ENCODE results near the gene SMU1. TPM values are rescaled to one million over a fixed set of nuclear protein-coding genes. Genes with fewer than 3 reads are reported as not detected.
"Not testable (repeated sequence)": the region's sequence is repeated elsewhere in the genome, so short reads cannot be mapped to it uniquely, and the experiment has no call there.

The SMU1 gene
- polyA plus RNA-seq, 3 donors = 4.7 to 13.9 (median 10.5) TPM

DNA sequence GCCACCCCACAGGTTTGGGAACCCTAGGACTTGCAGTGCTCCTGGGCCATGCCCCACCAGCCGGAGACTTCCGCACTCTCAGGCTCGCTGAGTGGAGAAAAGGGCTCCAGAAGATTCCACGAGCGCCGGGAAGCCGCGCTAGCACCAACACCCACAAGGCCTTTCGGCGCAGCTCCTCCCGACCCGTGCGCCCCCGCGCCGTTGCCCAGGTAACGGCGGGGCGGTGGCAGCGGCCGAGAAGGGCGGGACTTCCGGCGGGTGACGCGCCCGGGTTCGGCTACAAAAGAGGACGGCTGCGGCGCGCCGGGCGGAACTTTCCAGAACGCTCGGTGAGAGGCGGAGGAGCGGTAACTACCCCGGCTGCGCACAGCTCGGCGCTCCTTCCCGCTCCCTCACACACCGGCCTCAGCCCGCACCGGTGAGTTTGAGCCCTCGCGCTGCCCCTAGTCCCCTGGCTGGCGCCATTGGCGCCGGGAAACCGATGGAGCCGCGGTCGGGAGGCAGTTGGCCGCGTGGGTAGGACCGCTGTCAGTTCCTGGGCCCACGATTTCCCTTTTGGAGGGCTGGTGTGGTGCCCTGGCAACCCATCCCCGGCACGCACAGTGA, 51.4 kb downstream of the SMU1 start, which contains the start of gene DNAJA1:
Gene DNAJA1, plus strand, starts transcription at position 308 of the 606 bp plus-strand sequence. CDS start 1,212 bp downstream, outside the sequence.
- 0% methylated on average over 59 to 61 of the region's 61 CpGs for WGBS, 3 donors
- H3K27ac ChIP-seq (ENCODE audit: low read depth, low read length) = peak within 1 kb of the TSS; percentile 89

GRCh38 chr9:33024126-33024965, 52.1 kb downstream of the SMU1 start:
- WGBS, 3 donors = 6 to 17% (median 16%) methylated on average over 30 to 33 of the region's 33 CpGs

GRCh38 chr9:33023661-33024060, 52.8 kb downstream of the SMU1 start:
- WGBS, 3 donors = 92 to 94% (median 93%) methylated on average over 4 of the region's 4 CpGs
- no peak overlapping the region for H3K27ac ChIP-seq (ENCODE audit: low read depth, low read length)

More at GRCh38 chr9:33024126-33024965, 52.1 kb downstream of the SMU1 start:
- peak overlapping the region; percentile 86 for H3K27ac ChIP-seq (ENCODE audit: low read depth, low read length)

DNA sequence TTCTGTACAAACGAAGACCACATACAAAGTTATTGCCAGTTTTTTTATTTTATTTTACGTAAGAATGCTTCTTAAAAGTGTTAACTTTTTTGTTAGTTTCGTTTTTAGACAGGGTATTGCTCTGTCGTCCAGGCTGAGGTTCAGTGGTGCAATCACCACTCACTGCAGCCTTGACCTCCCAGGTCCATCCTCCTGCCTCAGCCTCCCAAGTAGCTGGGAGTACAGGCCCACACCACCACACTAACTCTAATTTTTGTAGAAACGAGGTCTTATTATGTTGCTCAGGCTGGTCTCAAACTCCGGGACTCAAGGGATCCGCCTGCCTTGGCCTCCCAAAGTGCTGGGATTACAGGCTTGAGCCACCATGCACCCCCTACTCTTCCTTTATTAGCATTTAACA, 53.7 kb downstream of the SMU1 start:
- no peak overlapping the region for H3K27ac ChIP-seq (ENCODE audit: low read depth, low read length)
- WGBS, 3 donors = 81 to 83% (median 82%) methylated on average over 7 of the region's 7 CpGs

DNA sequence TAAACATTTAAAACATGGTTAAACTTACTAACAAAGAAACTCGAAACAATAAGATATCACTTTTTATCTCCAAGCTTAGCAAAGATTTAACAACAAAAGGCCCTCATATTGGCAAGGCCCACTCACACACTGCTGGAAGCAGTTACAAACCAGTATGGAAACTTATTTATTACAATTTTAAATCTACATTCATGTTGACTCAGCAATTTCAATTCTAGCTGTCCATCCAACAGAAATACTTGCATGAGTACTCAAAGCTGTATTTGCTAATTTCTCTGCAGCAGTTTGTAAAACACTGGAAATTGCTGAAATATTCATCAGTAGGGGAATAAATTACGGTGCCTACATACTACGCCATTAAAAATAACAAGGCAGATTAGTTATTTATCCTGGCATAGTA, 54.2 kb downstream of the SMU1 start:
- H3K27ac ChIP-seq (ENCODE audit: low read depth, low read length) = no peak overlapping the region
- 86 to 92% (median 91%) methylated on average over 3 of the region's 3 CpGs for WGBS, 3 donors

DNA sequence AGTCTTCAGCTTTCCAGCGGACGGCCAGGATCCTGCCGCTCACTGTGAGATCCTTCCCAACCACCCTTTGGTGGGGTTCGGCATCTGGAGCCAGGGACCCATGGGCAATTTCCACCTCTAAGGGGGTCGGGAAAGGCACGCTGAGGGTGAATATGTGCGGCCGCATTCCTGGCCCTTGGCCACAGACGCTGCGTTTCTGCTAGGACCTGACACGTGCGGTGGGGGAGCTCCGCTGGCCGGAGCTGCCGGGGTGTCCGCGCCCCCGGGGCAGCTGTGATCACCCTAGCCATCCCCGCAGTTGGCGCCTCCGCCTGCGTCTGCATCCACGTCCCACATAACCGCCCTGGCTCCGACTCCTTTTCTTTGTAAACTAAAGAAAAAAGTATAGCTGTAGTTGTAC, 56.7 kb downstream of the SMU1 start:
- 85 to 93% (median 89%) methylated on average over 25 of the region's 25 CpGs for WGBS, 3 donors
- H3K27ac ChIP-seq (ENCODE audit: low read depth, low read length) = no peak overlapping the region

DNA sequence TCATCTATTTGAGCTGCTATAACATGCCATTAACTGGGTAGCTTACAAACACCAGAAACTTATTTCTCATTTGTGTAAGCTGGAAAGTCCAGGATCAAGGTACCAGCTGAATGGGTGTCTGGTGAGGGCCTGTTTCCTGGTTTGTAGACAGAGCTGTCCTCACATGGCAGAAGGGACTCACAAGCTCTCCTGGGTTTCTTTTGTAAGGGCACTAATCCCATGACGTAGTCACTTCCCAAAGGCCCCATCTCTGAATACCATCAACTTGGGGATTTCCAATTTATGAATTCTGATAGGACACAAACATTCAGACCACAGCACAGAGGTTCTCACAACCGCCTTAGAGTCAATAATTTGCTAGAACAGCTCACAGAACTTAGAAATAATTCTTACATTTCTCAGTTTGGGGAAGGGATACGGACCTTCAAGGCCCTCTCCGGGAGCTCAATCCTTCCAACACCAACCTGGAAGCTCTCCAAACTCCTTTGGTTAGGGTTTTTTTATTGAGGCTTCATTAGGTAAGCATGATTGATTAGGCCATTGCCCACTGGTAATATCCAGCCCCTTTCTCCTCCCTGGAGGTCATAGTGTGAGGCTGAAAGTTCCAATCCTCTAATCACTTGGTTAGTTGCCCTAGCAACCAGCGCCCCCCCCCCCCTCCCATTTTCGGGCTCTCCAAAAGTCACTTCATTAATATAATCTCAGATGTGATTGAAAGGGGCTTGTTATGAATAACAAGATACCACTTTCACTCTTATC, 59.0 kb downstream of the SMU1 start:
- H3K27ac ChIP-seq (ENCODE audit: low read depth, low read length) = no peak overlapping the region
- WGBS, 3 donors = 78 to 92% (median 90%) methylated on average over 6 of the region's 6 CpGs

GRCh38 chr9:33014665-33015014, 61.8 kb downstream of the SMU1 start:
- 63 to 94% (median 92%) methylated on average over 1 of the region's 1 CpG for WGBS, 3 donors
- no peak overlapping the region for H3K27ac ChIP-seq (ENCODE audit: low read depth, low read length)

GRCh38 chr9:33013962-33014664, 62.4 kb downstream of the SMU1 start:
- 75 to 87% (median 86%) methylated on average over 2 of the region's 2 CpGs for WGBS, 3 donors
- H3K27ac ChIP-seq (ENCODE audit: low read depth, low read length) = no peak overlapping the region

DNA sequence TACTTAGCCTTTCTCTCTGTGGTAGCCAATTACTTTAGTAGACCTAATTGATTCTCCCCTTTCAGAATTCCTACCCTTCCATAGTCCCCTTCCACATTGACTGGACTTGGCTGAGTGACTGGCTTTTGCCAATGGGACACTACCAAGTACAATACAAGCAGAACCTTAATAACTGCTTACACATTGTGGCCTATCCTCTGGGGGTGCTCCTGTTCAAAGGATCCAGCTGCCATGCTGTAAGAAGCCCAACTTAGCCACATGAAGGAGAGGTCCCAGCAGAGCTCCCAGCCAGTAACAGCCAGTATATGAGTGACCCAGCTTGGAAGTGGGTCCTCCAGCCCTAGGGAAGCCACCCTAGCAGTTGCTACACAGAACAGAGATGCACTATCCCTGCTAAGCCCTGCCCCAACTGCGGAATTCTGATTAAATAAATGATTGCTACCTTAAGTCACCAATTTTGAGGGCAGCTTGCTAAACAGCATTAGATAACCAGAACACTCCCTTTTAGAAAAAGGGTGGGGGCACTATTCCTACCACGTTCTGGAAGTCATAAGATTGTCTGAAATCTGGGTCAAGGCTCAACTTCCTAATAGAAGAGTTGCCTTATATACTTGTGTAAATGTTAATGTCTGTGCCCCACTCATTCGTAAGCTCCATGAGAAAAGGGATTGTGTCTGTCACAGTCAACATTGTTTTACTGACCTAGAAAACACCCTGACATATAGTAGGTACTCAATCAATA, 64.0 kb downstream of the SMU1 start:
- no peak overlapping the region for H3K27ac ChIP-seq (ENCODE audit: low read depth, low read length)
- 67 to 78% (median 67%) methylated on average over 3 of the region's 3 CpGs for WGBS, 3 donors

DNA sequence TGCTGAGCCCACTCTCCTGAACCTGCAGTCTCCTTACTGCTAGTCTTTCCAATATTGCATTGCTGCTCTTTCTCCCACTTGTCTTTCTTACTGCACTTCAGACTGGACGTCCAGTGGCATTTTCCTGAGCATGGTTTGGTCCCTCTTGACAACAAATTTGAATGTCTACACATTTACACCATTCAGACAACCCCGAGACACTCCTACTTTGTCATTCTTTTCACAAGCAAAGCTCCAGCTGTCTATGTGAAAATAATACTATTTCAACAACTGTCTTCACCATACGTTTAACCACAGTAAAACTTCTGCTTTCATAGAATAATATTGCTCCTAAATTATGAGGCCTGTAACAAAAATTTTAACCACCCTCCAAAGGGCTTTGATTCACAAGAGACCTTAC, 64.6 kb downstream of the SMU1 start:
- H3K27ac ChIP-seq (ENCODE audit: low read depth, low read length) = no peak overlapping the region
- WGBS, 3 donors = 60 to 82% (median 70%) methylated on average over 3 of the region's 3 CpGs

GRCh38 chr9:33007755-33008154, 68.7 kb downstream of the SMU1 start:
- H3K27ac ChIP-seq (ENCODE audit: low read depth, low read length) = no peak overlapping the region
- 80 to 95% (median 85%) methylated on average over 4 of the region's 4 CpGs for WGBS, 3 donors

- H3K27ac ChIP-seq (ENCODE audit: low read depth, low read length) = not testable (repeated sequence)
Observed at GRCh38 chr9:33005335-33005734, 71.1 kb downstream of the SMU1 start.

GRCh38 chr9:33000682-33001055, 75.8 kb downstream of the SMU1 start:
- WGBS, 3 donors = 7 to 11% (median 8%) methylated on average over 11 to 12 of the region's 12 CpGs

GRCh38 chr9:32992595-32993238, 83.8 kb downstream of the SMU1 start:
- WGBS, 3 donors = 58 to 68% (median 66%) methylated on average over 3 of the region's 3 CpGs
- no peak overlapping the region for H3K27ac ChIP-seq (ENCODE audit: low read depth, low read length)

More at GRCh38 chr9:33000682-33001055, 75.8 kb downstream of the SMU1 start:
- not testable (repeated sequence) for H3K27ac ChIP-seq (ENCODE audit: low read depth, low read length)

DNA sequence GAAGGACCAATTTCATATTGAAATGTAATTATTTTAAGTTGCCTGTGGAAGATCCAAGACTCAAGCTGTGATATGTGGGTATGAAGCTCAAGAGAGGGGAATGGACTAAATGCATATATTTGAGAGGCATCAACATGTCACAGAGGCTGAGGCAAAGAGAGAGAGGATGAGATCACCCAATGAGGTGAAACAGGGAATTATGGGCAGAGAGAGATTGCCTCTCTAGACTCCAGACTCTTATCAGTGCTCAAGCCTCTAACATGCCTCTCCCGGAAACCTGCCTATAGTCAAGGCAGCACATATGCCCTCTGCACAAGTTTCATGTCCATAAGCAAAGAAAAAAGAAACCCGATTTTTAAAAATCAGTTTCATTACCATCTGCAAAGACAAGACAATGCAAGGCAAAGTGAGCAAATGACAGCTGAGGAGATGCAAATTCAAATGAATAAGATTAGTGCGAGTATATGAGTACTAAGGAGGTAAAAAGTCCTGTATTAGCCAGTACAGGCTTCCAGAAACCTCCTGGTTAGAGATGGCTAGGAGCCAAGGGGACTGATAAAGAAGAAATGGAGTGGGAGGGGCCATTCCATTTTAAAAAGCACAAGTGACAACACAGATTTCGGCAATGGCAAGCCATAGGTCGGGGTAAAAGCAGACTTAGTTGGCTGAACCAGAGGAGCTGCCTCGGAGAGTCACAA, 84.4 kb downstream of the SMU1 start:
- no peak overlapping the region for H3K27ac ChIP-seq (ENCODE audit: low read depth, low read length)
- 58 to 81% (median 69%) methylated on average over 6 of the region's 6 CpGs for WGBS, 3 donors

Measured in adipose tissue (tissue), 3 donors.